Endodermal cell (in vitro differentiated cells): Measurements from ENCODE around the gene SH3PXD2B. TPM values are rescaled to one million over a fixed set of nuclear protein-coding genes. Genes with fewer than 3 reads are reported as not detected.

Experiments
- DNase-seq: peaks from one replicate; pipeline ENCODE4 v3.0.0-alpha.2; 2017
- H3K27ac ChIP-seq: 2 replicates; pipeline ENCODE4 v1.5.1; 2013; ENCODE audit warnings: mild to moderate bottlenecking, low read depth, low read length, moderate library complexity
- H3K27me3 ChIP-seq: 2 replicates; pipeline ENCODE4 v1.6.1; 2013; ENCODE audit warnings: mild to moderate bottlenecking, low read length, moderate library complexity; ENCODE audit not compliant: insufficient read depth, control insufficient read depth, poor library complexity, severe bottlenecking
- H3K36me3 ChIP-seq: 2 replicates; pipeline ENCODE4 v1.7.0; 2013; ENCODE audit warnings: mild to moderate bottlenecking, low read length, moderate library complexity; ENCODE audit not compliant: control insufficient read depth, insufficient read depth
- H3K4me1 ChIP-seq: one replicate; pipeline ENCODE4 v1.7.0; 2013; ENCODE audit warnings: low read length; ENCODE audit not compliant: control insufficient read depth, insufficient read depth
- H3K4me3 ChIP-seq: 2 replicates; pipeline ENCODE4 v1.5.1; 2013; ENCODE audit warnings: mild to moderate bottlenecking, low read length, moderate library complexity
- H3K9ac ChIP-seq: 2 replicates; pipeline ENCODE4 v1.6.1; 2013; ENCODE audit warnings: mild to moderate bottlenecking, low read length, moderate library complexity; ENCODE audit not compliant: poor library complexity, severe bottlenecking; ENCODE audit errors: extremely low read depth
- H3K9me3 ChIP-seq: 2 replicates; pipeline ENCODE4 v1.6.1; 2013; ENCODE audit warnings: mild to moderate bottlenecking, low read length, moderate library complexity; ENCODE audit not compliant: control insufficient read depth
- H3K27ac Mint-ChIP-seq: 2 replicates; pipeline ENCODE4 v1.8.0; 2020; ENCODE audit warnings: mixed read lengths
- H3K27me3 Mint-ChIP-seq: 2 replicates; pipeline ENCODE4 v1.8.0; 2021; ENCODE audit warnings: mild to moderate bottlenecking, mixed read lengths; ENCODE audit not compliant: insufficient read depth
- H3K36me3 Mint-ChIP-seq: 2 replicates; pipeline ENCODE4 v1.8.0; 2020; ENCODE audit warnings: low read depth, mixed read lengths
- H3K4me1 Mint-ChIP-seq: 2 replicates; pipeline ENCODE4 v1.8.0; 2020; ENCODE audit warnings: mixed read lengths
- H3K4me3 Mint-ChIP-seq: 2 replicates; pipeline ENCODE4 v1.8.0; 2020; ENCODE audit warnings: mild to moderate bottlenecking, moderate library complexity, mixed read lengths
- H3K9me3 Mint-ChIP-seq: 2 replicates; pipeline ENCODE4 v1.8.0; 2020; ENCODE audit warnings: mild to moderate bottlenecking, mixed read lengths
- WGBS, 2 experiments: methylation state at CpG; one replicate each; pipeline versions ENCODE4 v1.1.5 to v1.1.7; 2013; ENCODE audit warnings: missing lambda C conversion rate in 2 of 2, mixed read lengths in 1 of 2; ENCODE audit not compliant: insufficient coverage in 1 of 2, insufficient read length in 1 of 2; 5-methylcytosine and 5-hydroxymethylcytosine counted together
- total RNA-seq, 2 donors: library from RNA; stranded (reverse); fragmentation: NEBNext Ultra II Directional in 1 of 2; extraction: Animal tissue kit (Norgen Biotek cat#: 25700) in 1 of 2; gene quantifications; 2 replicates in 1 of 2; 3 replicates in 1 of 2; pipeline ENCODE4 v1.2.1, GENCODE V29; 2021
- TF ChIP-seq, protein P1 (sequence below): fragments of 200-600 bp; sonication (generic); conservative IDR thresholded peaks from 2 replicates; pipeline ENCODE4 v1.5.0; 2021; ENCODE audit warnings: antibody characterized with exemption, mild to moderate bottlenecking

The SH3PXD2B gene
- total RNA-seq, 2 donors from 2014 or later, result 62.2 to 74.9 TPM

DNA sequence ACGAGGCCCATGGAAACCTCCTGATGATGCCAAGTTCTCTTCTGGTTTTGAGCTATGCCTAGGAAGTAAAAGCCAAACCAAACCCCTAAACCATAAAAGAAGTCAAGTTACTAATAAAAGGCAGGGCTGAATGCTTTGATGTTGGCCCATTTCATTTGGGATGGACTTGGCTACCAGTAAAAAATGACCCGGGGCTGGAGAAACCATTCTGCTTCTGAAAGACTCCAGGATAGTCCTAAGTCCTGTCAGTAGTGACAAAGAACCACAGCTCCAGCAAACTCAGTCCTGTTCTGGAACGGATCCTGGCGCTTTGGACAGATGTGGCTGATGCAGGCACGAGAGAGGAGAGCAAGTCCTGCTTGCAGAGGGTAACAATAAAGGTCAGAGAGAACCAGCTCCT, 68.6 kb downstream of the SH3PXD2B start:
- Mint-ChIP-seq H3K27ac (no peak overlapping the region), H3K9me3 (no peaks in the 10 kb centered on the region), H3K4me3 (no peak overlapping the region), H3K27me3 (no peaks in the 10 kb centered on the region), H3K36me3 (peaks cover 76% of the 10 kb centered on the region), H3K4me1 (no peaks in the 10 kb centered on the region)
- no peak overlapping the region for H3K4me3 ChIP-seq
- H3K27ac ChIP-seq, result no peak overlapping the region
- 96 to 98% methylated on average over 3 to 5 of the region's 5 CpGs for WGBS, 2 experiments
- no peaks in the 10 kb centered on the region for H3K27me3 ChIP-seq
- no peak for DNase-seq
- no peaks in the 10 kb centered on the region for H3K9me3 ChIP-seq
- H3K9ac ChIP-seq, result no peak overlapping the region
- TF ChIP-seq, protein P1, sequence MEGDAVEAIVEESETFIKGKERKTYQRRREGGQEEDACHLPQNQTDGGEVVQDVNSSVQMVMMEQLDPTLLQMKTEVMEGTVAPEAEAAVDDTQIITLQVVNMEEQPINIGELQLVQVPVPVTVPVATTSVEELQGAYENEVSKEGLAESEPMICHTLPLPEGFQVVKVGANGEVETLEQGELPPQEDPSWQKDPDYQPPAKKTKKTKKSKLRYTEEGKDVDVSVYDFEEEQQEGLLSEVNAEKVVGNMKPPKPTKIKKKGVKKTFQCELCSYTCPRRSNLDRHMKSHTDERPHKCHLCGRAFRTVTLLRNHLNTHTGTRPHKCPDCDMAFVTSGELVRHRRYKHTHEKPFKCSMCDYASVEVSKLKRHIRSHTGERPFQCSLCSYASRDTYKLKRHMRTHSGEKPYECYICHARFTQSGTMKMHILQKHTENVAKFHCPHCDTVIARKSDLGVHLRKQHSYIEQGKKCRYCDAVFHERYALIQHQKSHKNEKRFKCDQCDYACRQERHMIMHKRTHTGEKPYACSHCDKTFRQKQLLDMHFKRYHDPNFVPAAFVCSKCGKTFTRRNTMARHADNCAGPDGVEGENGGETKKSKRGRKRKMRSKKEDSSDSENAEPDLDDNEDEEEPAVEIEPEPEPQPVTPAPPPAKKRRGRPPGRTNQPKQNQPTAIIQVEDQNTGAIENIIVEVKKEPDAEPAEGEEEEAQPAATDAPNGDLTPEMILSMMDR, result no peak
- peaks cover 72% of the 10 kb centered on the region for H3K36me3 ChIP-seq
- H3K4me1 ChIP-seq, result no peaks in the 10 kb centered on the region

DNA sequence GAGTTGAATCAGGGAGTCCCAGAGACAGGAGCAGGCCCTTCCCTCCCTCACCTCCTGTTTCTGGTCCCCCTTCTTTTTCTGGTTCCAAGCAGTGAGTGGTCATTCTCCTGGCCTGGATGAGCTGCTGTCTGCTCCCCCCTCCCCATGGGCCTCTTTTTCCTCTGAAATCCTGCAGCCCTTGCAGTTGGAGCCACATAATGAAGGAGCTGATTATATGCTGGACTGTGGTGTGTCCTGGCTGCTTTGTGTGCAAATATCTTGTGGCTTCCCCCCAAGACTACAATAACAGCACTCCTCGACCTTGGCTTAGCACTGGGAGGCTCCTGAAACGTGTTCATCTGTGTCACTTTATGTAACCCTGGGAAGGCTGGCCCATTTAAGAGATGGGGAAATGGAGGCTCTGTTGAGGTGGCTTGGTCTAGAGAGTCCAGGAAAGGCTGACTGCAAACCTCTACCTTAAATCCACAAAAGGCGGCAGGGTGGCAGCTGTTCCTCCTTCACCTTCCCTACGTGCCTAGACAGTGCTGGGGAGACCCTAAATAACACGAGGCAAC, 69.2 kb downstream of the SH3PXD2B start:
- H3K27me3 ChIP-seq, result no peaks in the 10 kb centered on the region
- no peak for DNase-seq
- no peak overlapping the region for H3K4me3 Mint-ChIP-seq
- no peaks in the 10 kb centered on the region for H3K4me1 ChIP-seq
- H3K4me1 Mint-ChIP-seq, result no peaks in the 10 kb centered on the region
- no peak overlapping the region for H3K27ac Mint-ChIP-seq
- H3K27me3 Mint-ChIP-seq, result no peaks in the 10 kb centered on the region
- no peak overlapping the region for H3K27ac ChIP-seq
- 87 to 91% methylated on average over 3 to 5 of the region's 5 CpGs for WGBS, 2 experiments
- H3K36me3 Mint-ChIP-seq, result peaks cover 76% of the 10 kb centered on the region
- no peaks in the 10 kb centered on the region for H3K9me3 Mint-ChIP-seq
- H3K36me3 ChIP-seq, result peaks cover 71% of the 10 kb centered on the region
- no peaks in the 10 kb centered on the region for H3K9me3 ChIP-seq
- no peak overlapping the region for H3K4me3 ChIP-seq
- TF ChIP-seq, protein P1, result no peak
- no peak overlapping the region for H3K9ac ChIP-seq

DNA sequence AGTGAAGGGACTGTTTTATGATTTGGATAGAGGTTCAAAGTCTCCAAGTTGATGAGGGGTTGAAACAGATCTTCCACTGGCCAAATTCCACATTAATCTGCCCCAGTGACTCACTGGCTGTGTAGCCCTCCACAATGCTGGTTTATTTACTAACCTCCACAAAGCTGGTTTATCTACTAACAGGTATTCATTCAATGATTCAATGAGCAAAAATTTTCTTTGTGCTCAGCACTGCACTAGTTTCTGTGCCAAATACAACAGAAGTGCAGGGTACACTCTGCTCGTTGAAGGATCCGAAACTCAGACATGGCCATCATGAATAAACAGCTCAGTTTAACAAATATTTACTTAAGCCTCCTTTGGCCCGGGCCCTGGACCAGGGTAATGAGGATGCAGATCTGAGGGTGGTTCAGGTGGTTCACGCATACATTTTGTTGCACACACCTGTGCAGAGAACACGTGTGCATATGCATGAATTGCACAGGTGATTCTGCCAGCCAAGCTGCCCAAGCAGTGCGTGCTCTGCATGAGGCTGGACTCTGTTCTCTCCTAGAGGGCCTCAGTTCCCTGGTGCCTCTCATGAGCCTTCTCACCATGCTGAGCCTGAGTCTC, 71.0 kb downstream of the SH3PXD2B start:
- no peaks in the 10 kb centered on the region for H3K27me3 Mint-ChIP-seq
- Histone ChIP-seq H3K9ac (no peak overlapping the region), H3K27me3 (no peaks in the 10 kb centered on the region), H3K27ac (no peak overlapping the region), H3K9me3 (no peaks in the 10 kb centered on the region), H3K36me3 (peaks cover 69% of the 10 kb centered on the region), H3K4me3 (no peak overlapping the region), H3K4me1 (no peaks in the 10 kb centered on the region)
- TF ChIP-seq, protein P1, result no peak
- no peak overlapping the region for H3K4me3 Mint-ChIP-seq
- WGBS, 2 experiments, result 57 to 83% methylated on average over 3 to 6 of the region's 6 CpGs
- peaks cover 74% of the 10 kb centered on the region for H3K36me3 Mint-ChIP-seq
- H3K9me3 Mint-ChIP-seq, result no peaks in the 10 kb centered on the region
- H3K4me1 Mint-ChIP-seq, result no peaks in the 10 kb centered on the region
- H3K27ac Mint-ChIP-seq, result peak overlapping the region; percentile 69
- no peak for DNase-seq
